H9 (cell line): ENCODE measurements around the gene MTSS2. TPM values are rescaled to one million over a fixed set of nuclear protein-coding genes. Genes with fewer than 3 reads are reported as not detected.

ENCODE experiments used
- DNase-seq: peaks from one replicate; pipeline ENCODE4 v3.0.0-alpha.2; 2017
- H2AFZ ChIP-seq: one replicate; pipeline ENCODE4 v1.6.1; 2013; ENCODE audit warnings: mild to moderate bottlenecking, low read length, control low read depth, moderate library complexity
- H2AK5ac ChIP-seq: 2 replicates; pipeline ENCODE4 v1.6.1; 2013; ENCODE audit warnings: low read length, control low read depth, mixed read lengths; ENCODE audit not compliant: insufficient read length
- H2BK120ac ChIP-seq: one replicate; pipeline ENCODE4 v1.6.1; 2013; ENCODE audit warnings: low read depth, mild to moderate bottlenecking, low read length, control low read depth, inconsistent platforms; ENCODE audit not compliant: poor library complexity, severe bottlenecking
- H2BK12ac ChIP-seq: 2 replicates; pipeline ENCODE4 v1.6.1; 2013; ENCODE audit warnings: low read length, control low read depth, mixed read lengths, low read depth; ENCODE audit not compliant: insufficient read length
- H2BK15ac ChIP-seq: 2 replicates; pipeline ENCODE4 v1.6.1; 2013; ENCODE audit warnings: low read depth, low read length, control low read depth
- H2BK20ac ChIP-seq: one replicate; pipeline ENCODE4 v1.6.1; 2013; ENCODE audit warnings: low read depth, mild to moderate bottlenecking, low read length, control low read depth, inconsistent platforms; ENCODE audit not compliant: poor library complexity, severe bottlenecking
- H2BK5ac ChIP-seq: 2 replicates; pipeline ENCODE4 v1.6.1; 2013; ENCODE audit warnings: low read length, control low read depth, mixed read lengths; ENCODE audit not compliant: insufficient read length
- H3K14ac ChIP-seq: 2 replicates; pipeline ENCODE4 v1.6.1; 2013; ENCODE audit warnings: low read length, control low read depth; ENCODE audit not compliant: insufficient read depth
- H3K18ac ChIP-seq: 2 replicates; pipeline ENCODE4 v1.6.1; 2013; ENCODE audit warnings: low read depth, mild to moderate bottlenecking, mixed read lengths, low read length, control low read depth; ENCODE audit not compliant: insufficient read length
- H3K23ac ChIP-seq: 2 replicates; pipeline ENCODE4 v1.6.1; 2013; ENCODE audit warnings: low read length, control low read depth, mixed read lengths, low read depth; ENCODE audit not compliant: insufficient read length
- H3K23me2 ChIP-seq: 2 replicates; pipeline ENCODE4 v1.6.1; 2013; ENCODE audit warnings: low read depth, mild to moderate bottlenecking, mixed read lengths, low read length, control low read depth; ENCODE audit not compliant: insufficient read length, poor library complexity, severe bottlenecking
- H3K27ac ChIP-seq: 2 replicates; pipeline ENCODE4 v1.5.1; 2013; ENCODE audit warnings: low read length, control low read depth, mixed read lengths, low read depth; ENCODE audit not compliant: insufficient read length
- H3K27me3 ChIP-seq: 2 replicates; pipeline ENCODE4 v1.6.1; 2013; ENCODE audit warnings: low read length, control low read depth, inconsistent platforms; ENCODE audit not compliant: insufficient read depth
- H3K4ac ChIP-seq: 2 replicates; pipeline ENCODE4 v1.6.1; 2013; ENCODE audit warnings: low read depth, mild to moderate bottlenecking, control low read depth, inconsistent platforms, low read length, moderate library complexity
- H3K4me1 ChIP-seq: 2 replicates; pipeline ENCODE4 v1.6.1; 2013; ENCODE audit warnings: low read length, control low read depth, inconsistent platforms; ENCODE audit not compliant: insufficient read depth
- H3K4me2 ChIP-seq: 2 replicates; pipeline ENCODE4 v1.6.1; 2013; ENCODE audit warnings: low read length, control low read depth, mixed read lengths; ENCODE audit not compliant: insufficient read length, insufficient read depth
- H3K56ac ChIP-seq: 2 replicates; pipeline ENCODE4 v1.6.1; 2013; ENCODE audit warnings: low read depth, mild to moderate bottlenecking, mixed read lengths, low read length, control low read depth; ENCODE audit not compliant: insufficient read length
- H3K79me1 ChIP-seq: 2 replicates; pipeline ENCODE4 v1.6.1; 2013; ENCODE audit warnings: low read depth, mild to moderate bottlenecking, moderate library complexity, low read length, control low read depth, inconsistent platforms; ENCODE audit not compliant: insufficient read depth, poor library complexity, severe bottlenecking
- H3K79me2 ChIP-seq: 2 replicates; pipeline ENCODE4 v1.6.1; 2013; ENCODE audit warnings: low read length, control low read depth, inconsistent platforms; ENCODE audit not compliant: insufficient read depth
- H3K9ac ChIP-seq: 2 replicates; pipeline ENCODE4 v1.6.1; 2013; ENCODE audit warnings: low read length, control low read depth, mixed read lengths; ENCODE audit not compliant: insufficient read length; ENCODE audit errors: extremely low read depth
- H3K9me3 ChIP-seq: one replicate; pipeline ENCODE4 v1.6.1; 2013; ENCODE audit warnings: low read depth, low read length, inconsistent platforms; ENCODE audit not compliant: control insufficient read depth
- H3T11ph ChIP-seq: one replicate; pipeline ENCODE4 v1.6.1; 2013; ENCODE audit warnings: mild to moderate bottlenecking, low read length, control low read depth, inconsistent platforms
- H4K20me1 ChIP-seq: one replicate; pipeline ENCODE4 v1.6.1; 2013; ENCODE audit not compliant: control insufficient read depth, insufficient read length, insufficient read depth
- H4K5ac ChIP-seq: 2 replicates; pipeline ENCODE4 v1.6.1; 2013; ENCODE audit warnings: low read depth, mild to moderate bottlenecking, mixed read lengths, low read length, control low read depth; ENCODE audit not compliant: insufficient read length
- H4K8ac ChIP-seq: replicated peaks from 2 replicates; pipeline ENCODE4 v1.6.1; 2013; ENCODE audit warnings: low read length, control low read depth, mixed read lengths, low read depth; ENCODE audit not compliant: insufficient read length
- H4K91ac ChIP-seq: 2 replicates; pipeline ENCODE4 v1.6.1; 2013; ENCODE audit warnings: low read depth, mild to moderate bottlenecking, moderate library complexity, mixed read lengths, low read length, control low read depth; ENCODE audit not compliant: insufficient read length
- H3K27ac Mint-ChIP-seq, 3 experiments: 2 replicates in 2 of 3; 3 replicates in 1 of 3; pipeline ENCODE4 v1.8.0; 2020 to 2021; ENCODE audit warnings: mixed read lengths in 3 of 3, mild to moderate bottlenecking in 1 of 3, moderate library complexity in 1 of 3
- H3K27me3 Mint-ChIP-seq: 2 replicates; pipeline ENCODE4 v1.8.0; 2021; ENCODE audit warnings: low read depth, mild to moderate bottlenecking, moderate library complexity, mixed read lengths
- H3K36me3 Mint-ChIP-seq, 3 experiments: 2 replicates in 2 of 3; 3 replicates in 1 of 3; pipeline ENCODE4 v1.8.0; 2020 to 2021; ENCODE audit warnings: low read depth in 3 of 3, mixed read lengths in 3 of 3; ENCODE audit not compliant: insufficient read depth in 1 of 3
- H3K4me1 Mint-ChIP-seq, 2 experiments: 2 replicates each; pipeline ENCODE4 v1.8.0; 2020; ENCODE audit warnings: mixed read lengths in 2 of 2
- H3K4me3 Mint-ChIP-seq, 2 experiments: 2 replicates in 1 of 2; 3 replicates in 1 of 2; pipeline ENCODE4 v1.8.0; 2020 to 2021; ENCODE audit warnings: mild to moderate bottlenecking in 2 of 2, mixed read lengths in 2 of 2, moderate library complexity in 1 of 2
- H3K9me3 Mint-ChIP-seq, 2 experiments: 2 replicates in 1 of 2; 3 replicates in 1 of 2; pipeline ENCODE4 v1.8.0; 2020; ENCODE audit warnings: mild to moderate bottlenecking in 2 of 2, mixed read lengths in 2 of 2, moderate library complexity in 1 of 2
- CTCF ChIP-seq: fragments of 200-600 bp; sonication (generic); conservative IDR thresholded peaks from 3 replicates; pipeline ENCODE4 v1.8.0; 2021; ENCODE audit warnings: antibody characterized with exemption, mild to moderate bottlenecking
- WGBS: extraction: QIAGEN DNeasy Blood & Tissue Kit; methylation state at CpG from one replicate; pipeline ENCODE4 v1.1.7; 2013; ENCODE audit warnings: missing lambda C conversion rate, low lambda C conversion rate, mixed read lengths; ENCODE audit not compliant: insufficient read length; ENCODE audit errors: extremely low coverage; 5-methylcytosine and 5-hydroxymethylcytosine counted together
- total RNA-seq: library from RNA; stranded (reverse); gene quantifications from 2 replicates; pipeline ENCODE4 v1.2.1, GENCODE V29; 2021

MTSS2 gene
- total RNA-seq, 1 experiment from 2014 or later, result 41.0 TPM

GRCh38 chr16:70705056-70705455 lies 19.2 kb upstream of the MTSS2 start:
- Mint-ChIP-seq H3K4me1 (peaks cover 42 to 49% of the 10 kb centered on the region in 2 experiments), H3K36me3 (peaks cover 4 to 10% (median 5%) of the 10 kb centered on the region in 3 experiments; a peak in 4 of 7 replicates), H3K27me3 (no peaks in the 10 kb centered on the region; the same call in 1 of the 2 replicates), H3K4me3 (no peak overlapping the region), H3K9me3 (no peaks in the 10 kb centered on the region; a peak in 1 of 5 replicates), H3K27ac (no peak overlapping the region)
- no peak overlapping the region for H2BK12ac ChIP-seq
- H4K5ac ChIP-seq, result no peak overlapping the region
- no peaks in the 10 kb centered on the region for H3K79me2 ChIP-seq
- TF ChIP-seq CTCF, result no peak
- no peak overlapping the region for H2BK5ac ChIP-seq
- H2AFZ ChIP-seq, result no peak overlapping the region
- H3K27me3 ChIP-seq, result no peaks in the 10 kb centered on the region
- H3K4me1 ChIP-seq, result peaks cover 2% of the 10 kb centered on the region; the same call in 1 of the 2 replicates
- DNase-seq, result no peak
- no peaks in the 10 kb centered on the region for H3K9me3 ChIP-seq
- H3K4me2 ChIP-seq, result no peak overlapping the region
- no CpG with 5 or more reads among the region's 8 CpGs for WGBS
- H2BK20ac ChIP-seq, result no peak overlapping the region
- no peak overlapping the region for H2BK15ac ChIP-seq
- H4K91ac ChIP-seq, result no peak overlapping the region
- H3K18ac ChIP-seq, result no peak overlapping the region
- no peak overlapping the region for H3T11ph ChIP-seq
- no peak overlapping the region for H3K23ac ChIP-seq
- H3K14ac ChIP-seq, result no peak overlapping the region
- H4K20me1 ChIP-seq, result no peaks in the 10 kb centered on the region
- H4K8ac ChIP-seq, result no peak overlapping the region
- H3K23me2 ChIP-seq, result no peaks in the 10 kb centered on the region
- H2BK120ac ChIP-seq, result no peak overlapping the region
- no peak overlapping the region for H2AK5ac ChIP-seq
- H3K4ac ChIP-seq, result no peak overlapping the region
- H3K9ac ChIP-seq, result no peak overlapping the region
- H3K79me1 ChIP-seq, result no peaks in the 10 kb centered on the region
- H3K27ac ChIP-seq, result no peak overlapping the region
- no peak overlapping the region for H3K56ac ChIP-seq
